GM18867 (cell line): ENCODE results near the gene FER1L5.
"Not testable (repeated sequence)": the region's sequence is repeated elsewhere in the genome, so short reads cannot be mapped to it uniquely, and the experiment has no call there.

Experiments used
- ATAC-seq: cut with Tn5 transposase; IDR thresholded peaks from one replicate; pipeline ENCODE4 v1.9.1; 2021; ENCODE audit warnings: mild to moderate bottlenecking, moderate library complexity; ENCODE audit not compliant: unreplicated experiment

FER1L5 gene

GRCh38 chr2:96633641-96634040, 8.9 kb upstream of the FER1L5 start:
- no peak for ATAC-seq

GRCh38 chr2:96636551-96637171, 5.9 kb upstream of the FER1L5 start:
- no peak for ATAC-seq

- peak; percentile 74 for ATAC-seq
Observed at GRCh38 chr2:96637385-96638143, 5.0 kb upstream of the FER1L5 start.

- ATAC-seq: peak; percentile 79
Observed at GRCh38 chr2:96638144-96639121, 4.1 kb upstream of the FER1L5 start, which contains the start of gene KANSL3. Gene KANSL3 (minus strand): TSS chr2:96638312. CDS start chr2:96637135, 1,177 bp downstream.

- no peak for ATAC-seq
Observed at GRCh38 chr2:96647681-96648080, 5.1 kb downstream of the FER1L5 start.

GRCh38 chr2:96648306-96648930, 5.9 kb downstream of the FER1L5 start:
- no peak for ATAC-seq

- no peak for ATAC-seq
Observed at GRCh38 chr2:96649342-96649741, 6.8 kb downstream of the FER1L5 start.

- no peak for ATAC-seq
Observed at GRCh38 chr2:96651793-96652192, 9.2 kb downstream of the FER1L5 start.

- ATAC-seq: not testable (repeated sequence)
Observed at GRCh38 chr2:96654791-96655190, 12.2 kb downstream of the FER1L5 start.

- no peak for ATAC-seq
Observed at GRCh38 chr2:96655526-96655925, 13.0 kb downstream of the FER1L5 start.

- no peak for ATAC-seq
Observed at GRCh38 chr2:96656540-96656939, 14.0 kb downstream of the FER1L5 start.

GRCh38 chr2:96661324-96661723, 18.8 kb downstream of the FER1L5 start:
- ATAC-seq: no peak

- ATAC-seq: no peak
Observed at GRCh38 chr2:96662360-96662759, 19.8 kb downstream of the FER1L5 start.

GRCh38 chr2:96663177-96663576, 20.6 kb downstream of the FER1L5 start:
- no peak for ATAC-seq

GRCh38 chr2:96663829-96664228, 21.3 kb downstream of the FER1L5 start:
- ATAC-seq: no peak

GRCh38 chr2:96664366-96664925, 21.9 kb downstream of the FER1L5 start:
- ATAC-seq: no peak

- no peak for ATAC-seq
Observed at GRCh38 chr2:96665083-96665569, 22.6 kb downstream of the FER1L5 start.

GRCh38 chr2:96665717-96666116, 23.2 kb downstream of the FER1L5 start:
- not testable (repeated sequence) for ATAC-seq

- no peak for ATAC-seq
Observed at GRCh38 chr2:96668771-96669170, 26.2 kb downstream of the FER1L5 start.

GRCh38 chr2:96669539-96670215, 27.1 kb downstream of the FER1L5 start:
- no peak for ATAC-seq
